GM18519 (cell line): Measurements from ENCODE around the gene CILP2.

Source experiments
- ATAC-seq: cut with Tn5 transposase; IDR thresholded peaks from one replicate; pipeline ENCODE4 v1.9.1; 2021; ENCODE audit warnings: mild to moderate bottlenecking, moderate library complexity; ENCODE audit not compliant: unreplicated experiment, low FRiP score

CILP2 gene

GRCh38 chr19:19595171-19595701 is 57.2 kb downstream of the CILP2 start:
- ATAC-seq = no peak
